ENCODE results near the gene RGS3.

DNA sequence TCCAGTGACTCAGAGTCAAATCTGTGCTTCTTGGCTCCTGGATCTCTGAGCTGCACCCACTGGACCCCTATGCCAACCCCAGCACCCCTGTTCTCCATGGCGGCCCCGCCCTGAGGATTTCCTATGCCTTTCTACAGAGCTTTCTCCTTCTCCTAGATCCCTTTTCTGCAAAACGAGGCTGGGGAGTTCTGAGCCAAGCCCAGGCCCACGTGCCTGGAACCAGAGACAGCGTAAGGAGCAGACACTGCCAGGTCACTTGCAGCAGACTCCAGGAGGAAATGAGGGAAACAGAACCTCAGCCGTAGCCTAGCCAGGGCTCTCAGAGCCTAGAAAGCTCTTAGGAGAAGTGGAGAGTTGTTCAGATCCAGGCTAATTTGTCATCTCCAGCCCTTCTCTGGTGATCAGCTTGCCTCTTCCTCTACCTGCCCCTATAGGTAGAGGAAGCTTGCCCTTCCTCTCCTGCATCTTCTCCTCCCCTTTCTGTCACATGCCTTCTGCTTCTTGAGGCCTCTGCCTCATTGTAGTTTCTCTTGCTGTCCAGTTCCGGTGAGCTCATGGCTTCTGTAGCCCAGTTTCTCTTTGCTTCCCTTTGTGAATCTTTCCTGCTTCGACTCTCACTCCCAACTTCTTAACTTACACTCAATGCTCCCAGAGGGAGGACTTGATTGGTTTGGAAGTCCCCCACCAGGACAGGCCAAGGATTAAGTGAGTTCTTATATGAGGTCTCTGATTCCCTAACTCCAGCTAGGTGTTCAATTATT lies 163.4 kb downstream of the RGS3 start:
- no peak for TF ChIP-seq SREBF2 (IDR thresholded peaks at IDR 0.05)
- TF ChIP-seq, protein P1, sequence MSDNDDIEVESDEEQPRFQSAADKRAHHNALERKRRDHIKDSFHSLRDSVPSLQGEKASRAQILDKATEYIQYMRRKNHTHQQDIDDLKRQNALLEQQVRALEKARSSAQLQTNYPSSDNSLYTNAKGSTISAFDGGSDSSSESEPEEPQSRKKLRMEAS (IDR thresholded peaks at IDR 0.05): no peak
- TF ChIP-seq, protein P2, sequence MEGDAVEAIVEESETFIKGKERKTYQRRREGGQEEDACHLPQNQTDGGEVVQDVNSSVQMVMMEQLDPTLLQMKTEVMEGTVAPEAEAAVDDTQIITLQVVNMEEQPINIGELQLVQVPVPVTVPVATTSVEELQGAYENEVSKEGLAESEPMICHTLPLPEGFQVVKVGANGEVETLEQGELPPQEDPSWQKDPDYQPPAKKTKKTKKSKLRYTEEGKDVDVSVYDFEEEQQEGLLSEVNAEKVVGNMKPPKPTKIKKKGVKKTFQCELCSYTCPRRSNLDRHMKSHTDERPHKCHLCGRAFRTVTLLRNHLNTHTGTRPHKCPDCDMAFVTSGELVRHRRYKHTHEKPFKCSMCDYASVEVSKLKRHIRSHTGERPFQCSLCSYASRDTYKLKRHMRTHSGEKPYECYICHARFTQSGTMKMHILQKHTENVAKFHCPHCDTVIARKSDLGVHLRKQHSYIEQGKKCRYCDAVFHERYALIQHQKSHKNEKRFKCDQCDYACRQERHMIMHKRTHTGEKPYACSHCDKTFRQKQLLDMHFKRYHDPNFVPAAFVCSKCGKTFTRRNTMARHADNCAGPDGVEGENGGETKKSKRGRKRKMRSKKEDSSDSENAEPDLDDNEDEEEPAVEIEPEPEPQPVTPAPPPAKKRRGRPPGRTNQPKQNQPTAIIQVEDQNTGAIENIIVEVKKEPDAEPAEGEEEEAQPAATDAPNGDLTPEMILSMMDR (IDR thresholded peaks at IDR 0.05): no peak
- TF ChIP-seq CHD2 (IDR thresholded peaks at IDR 0.05; ENCODE audit: low read length, partially characterized antibody): no peak
- no peak for TF ChIP-seq CBX8 (IDR thresholded peaks at IDR 0.05)
- no peak for TF ChIP-seq KDM1A (IDR thresholded peaks at IDR 0.05; ENCODE audit: low read depth)
- no peak for TF ChIP-seq BHLHE40 (IDR thresholded peaks at IDR 0.05; ENCODE audit: low read depth, low read length)
- TF ChIP-seq, protein P3, sequence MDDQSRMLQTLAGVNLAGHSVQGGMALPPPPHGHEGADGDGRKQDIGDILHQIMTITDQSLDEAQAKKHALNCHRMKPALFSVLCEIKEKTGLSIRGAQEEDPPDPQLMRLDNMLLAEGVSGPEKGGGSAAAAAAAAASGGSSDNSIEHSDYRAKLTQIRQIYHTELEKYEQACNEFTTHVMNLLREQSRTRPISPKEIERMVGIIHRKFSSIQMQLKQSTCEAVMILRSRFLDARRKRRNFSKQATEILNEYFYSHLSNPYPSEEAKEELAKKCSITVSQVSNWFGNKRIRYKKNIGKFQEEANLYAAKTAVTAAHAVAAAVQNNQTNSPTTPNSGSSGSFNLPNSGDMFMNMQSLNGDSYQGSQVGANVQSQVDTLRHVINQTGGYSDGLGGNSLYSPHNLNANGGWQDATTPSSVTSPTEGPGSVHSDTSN (IDR thresholded peaks at IDR 0.05): no peak
- TF ChIP-seq, protein P4, sequence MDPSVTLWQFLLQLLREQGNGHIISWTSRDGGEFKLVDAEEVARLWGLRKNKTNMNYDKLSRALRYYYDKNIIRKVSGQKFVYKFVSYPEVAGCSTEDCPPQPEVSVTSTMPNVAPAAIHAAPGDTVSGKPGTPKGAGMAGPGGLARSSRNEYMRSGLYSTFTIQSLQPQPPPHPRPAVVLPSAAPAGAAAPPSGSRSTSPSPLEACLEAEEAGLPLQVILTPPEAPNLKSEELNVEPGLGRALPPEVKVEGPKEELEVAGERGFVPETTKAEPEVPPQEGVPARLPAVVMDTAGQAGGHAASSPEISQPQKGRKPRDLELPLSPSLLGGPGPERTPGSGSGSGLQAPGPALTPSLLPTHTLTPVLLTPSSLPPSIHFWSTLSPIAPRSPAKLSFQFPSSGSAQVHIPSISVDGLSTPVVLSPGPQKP (IDR thresholded peaks at IDR 0.05; ENCODE audit: low read depth, low read length): no peak
- no peak for TF ChIP-seq EP300 (IDR thresholded peaks at IDR 0.05)
- no peak for TF ChIP-seq HDAC2 (IDR thresholded peaks at IDR 0.05)

Data from A549 (cell line).